GM21619 (cell line): ENCODE data around the gene SNX8.

Experiments used
- ATAC-seq: cut with Tn5 transposase; IDR thresholded peaks from one replicate; pipeline ENCODE4 v1.9.1; 2021; ENCODE audit not compliant: unreplicated experiment

Gene SNX8

DNA sequence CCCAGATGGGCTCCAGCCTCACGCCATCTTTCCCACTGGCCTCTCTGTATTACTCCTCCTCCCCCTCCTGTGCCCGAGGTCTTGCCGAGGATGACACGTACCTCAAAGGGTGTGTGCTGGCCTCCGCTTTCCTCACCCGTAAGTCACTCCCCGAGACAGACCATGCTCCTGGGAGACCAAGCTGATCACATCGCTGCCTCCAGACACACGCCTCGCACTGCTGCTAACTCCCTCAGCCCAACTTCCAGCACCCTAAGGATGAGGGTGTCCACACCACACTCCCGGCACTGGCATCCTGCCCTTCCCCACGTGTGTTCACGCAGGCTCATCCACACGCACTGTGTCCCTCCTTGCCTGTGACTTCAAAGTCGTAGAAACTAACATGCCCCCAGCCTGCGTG, 105.5 kb downstream of the SNX8 start:
- ATAC-seq: no peak

DNA sequence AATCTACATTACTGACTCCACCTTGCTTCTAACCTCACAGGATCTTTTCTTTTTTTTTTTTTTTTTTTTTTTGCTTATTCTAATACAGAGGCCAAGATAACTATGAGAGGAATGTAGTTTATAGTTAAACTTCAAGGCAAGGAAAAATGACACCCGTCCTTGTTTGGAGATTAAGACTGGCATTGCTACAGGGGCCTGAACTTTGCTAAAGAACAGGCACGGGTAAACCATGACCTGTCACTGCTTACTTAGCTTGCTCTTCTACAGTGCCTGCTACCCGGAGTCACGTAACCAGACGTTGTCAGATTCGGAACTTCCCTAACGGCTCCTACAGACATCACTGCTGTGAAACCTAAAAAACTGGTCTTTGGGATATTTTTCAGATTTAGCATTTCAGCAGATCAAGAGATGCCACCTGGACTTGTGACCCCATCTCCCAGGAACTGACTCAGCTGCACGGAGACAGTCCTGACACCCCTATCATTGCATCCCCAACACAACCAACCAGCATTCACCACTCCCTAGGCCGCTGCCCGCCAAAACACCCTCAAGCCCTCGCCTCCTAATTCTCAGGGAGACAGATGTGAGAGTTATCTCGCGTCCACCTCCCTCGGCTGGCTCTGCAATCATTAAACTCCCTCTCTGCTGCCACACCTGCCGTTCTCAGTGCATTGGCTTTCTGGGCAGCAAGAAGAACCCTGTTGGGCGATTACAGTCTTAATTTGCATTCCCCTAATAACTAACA, 109.0 kb downstream of the SNX8 start:
- ATAC-seq: no peak

DNA sequence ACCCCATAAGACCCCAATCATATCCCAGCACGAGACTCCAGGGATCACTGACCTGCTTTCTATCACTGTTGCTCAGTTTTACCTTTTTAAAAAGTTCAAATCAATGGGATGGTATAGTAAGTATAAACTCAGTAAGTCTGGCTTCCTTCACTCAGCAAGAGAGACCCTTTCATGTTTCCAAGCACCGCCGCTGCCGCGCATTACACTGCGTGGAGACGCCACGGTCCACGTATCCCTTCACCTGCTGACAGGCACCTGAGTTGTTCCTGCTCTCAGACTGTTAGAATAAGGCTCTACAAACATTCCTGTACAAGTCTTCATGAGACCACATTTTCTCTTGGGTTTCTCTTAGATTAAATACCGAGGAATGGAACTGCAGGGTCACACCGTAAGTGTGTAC, 109.8 kb downstream of the SNX8 start:
- no peak for ATAC-seq

DNA sequence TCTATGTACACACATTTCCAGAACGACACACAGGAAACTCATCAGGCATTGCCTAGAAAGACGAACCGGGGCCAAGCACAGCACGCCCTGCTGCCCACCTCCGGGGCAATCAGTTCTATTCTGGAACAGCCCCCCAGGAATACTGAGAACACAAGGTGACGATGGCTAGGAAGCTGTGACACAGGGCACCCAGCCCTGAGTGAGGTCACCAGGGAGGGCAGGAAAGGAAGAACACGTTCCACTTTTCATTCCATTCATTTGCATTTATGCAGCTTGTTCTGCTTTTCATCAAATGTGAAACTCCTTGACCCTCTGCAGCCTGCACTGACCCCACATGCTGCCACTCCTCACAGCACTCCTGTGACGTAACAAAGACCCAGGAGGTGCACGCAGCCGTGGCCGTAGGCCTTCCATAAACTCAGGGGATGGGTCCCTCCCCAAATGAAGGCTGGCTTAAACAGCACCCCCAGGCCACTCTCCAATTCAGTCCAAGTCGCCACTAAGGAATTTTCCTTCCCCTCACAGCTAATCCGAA, 110.4 kb downstream of the SNX8 start:
- no peak for ATAC-seq

DNA sequence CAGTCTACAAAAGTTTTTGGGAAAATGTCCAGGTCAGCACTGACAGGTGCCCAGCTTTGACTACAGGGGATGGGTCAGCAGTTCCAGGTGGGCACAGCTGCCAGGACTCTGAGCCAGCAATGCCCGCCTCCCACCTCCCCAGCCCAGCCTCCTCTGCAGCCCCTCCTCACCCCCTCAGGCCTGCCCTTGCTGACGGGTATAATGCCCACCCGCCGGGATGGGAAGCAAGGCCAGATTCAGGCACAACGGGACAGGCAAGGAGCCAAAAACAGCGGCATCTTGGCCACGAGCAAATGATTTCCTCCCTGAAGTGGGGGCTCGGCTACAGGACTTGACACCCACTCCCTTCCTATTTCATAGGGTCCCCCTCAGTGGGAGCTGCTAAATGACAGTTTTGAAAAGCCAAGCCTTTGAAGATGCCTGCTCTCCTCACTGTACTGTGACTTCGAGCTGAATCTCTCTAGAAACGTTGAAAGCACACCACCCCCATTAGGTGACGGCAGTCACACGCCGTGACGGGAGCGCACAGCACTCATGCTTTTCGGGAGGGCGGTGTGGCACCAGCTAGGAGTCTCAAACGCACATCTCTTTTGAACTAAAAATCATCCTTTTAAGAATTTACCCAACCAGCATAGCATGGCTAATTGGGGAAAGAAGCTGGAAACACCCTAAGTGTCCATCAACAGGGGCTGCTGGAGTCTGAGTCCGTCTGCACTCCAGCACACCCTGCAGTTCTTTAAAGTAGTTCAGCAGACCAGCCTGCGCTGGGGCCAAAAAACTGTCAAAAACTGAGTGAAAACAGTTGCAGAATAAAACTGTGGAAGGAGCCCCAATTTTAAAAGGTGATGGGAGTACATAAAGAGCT, 111.1 kb downstream of the SNX8 start:
- ATAC-seq: no peak

DNA sequence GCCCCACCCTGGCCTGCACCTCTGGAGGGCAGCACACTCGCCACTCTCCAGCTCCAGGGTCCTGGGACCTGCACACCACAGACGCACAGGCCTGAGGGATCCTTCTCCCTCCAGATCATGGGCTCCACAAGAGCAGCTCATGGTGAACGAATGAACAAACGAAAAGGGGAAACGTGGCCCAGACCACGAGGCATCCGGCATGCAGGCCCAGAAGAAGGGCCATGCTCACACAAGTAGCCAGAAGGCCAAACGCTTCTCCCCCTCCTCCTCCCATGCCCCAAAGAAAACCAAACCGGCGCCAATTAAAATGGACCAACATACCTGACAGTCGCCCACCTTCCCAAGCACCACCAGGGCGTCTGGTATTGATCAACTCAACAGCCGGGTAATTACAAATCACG, 111.9 kb downstream of the SNX8 start:
- ATAC-seq: no peak
